ENCODE data around the gene PCSK6.

Gene PCSK6

DNA sequence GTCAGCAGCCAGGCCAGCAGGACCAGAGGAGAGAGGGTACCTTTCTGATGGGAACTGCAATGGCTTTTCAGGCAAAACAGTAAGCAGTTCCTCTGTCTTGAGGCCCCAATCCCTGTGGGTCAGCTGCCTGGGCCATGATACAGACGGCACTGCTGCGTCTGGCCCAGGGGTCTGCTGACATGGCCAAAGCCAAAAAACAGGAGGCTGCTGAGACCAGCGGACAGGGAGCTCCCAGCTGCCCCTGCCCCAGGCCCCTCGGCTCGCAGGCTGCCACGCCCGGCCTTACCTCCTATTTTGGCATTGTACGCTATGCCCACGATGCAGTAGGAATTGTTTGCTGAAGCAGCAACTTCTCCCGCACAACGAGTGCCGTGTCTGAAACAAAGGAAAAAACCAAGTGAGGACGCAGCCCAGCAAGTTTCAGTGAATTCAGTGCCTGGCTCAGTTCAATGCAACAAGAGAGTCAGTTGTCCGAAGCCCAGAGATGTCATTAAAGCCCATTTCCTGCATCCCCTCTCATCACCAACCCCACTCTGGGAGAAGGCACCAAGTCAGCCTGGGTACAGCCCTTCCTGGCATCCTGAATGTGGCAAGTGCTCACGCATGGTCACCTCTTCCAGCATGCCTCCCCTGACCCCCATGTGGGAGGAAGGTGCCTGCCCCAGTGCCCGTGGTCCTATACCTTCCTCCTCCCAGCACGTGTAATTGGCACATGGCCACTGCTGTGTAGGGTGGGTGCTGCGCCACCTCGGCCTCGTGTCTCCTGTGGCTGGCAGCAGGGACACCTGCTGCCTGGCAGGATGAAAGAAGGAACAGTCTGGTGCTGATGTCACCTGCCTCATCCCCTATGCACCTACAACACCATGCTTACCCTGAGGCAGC is 61.7 kb downstream of the PCSK6 start:
- no peak for DNase-seq (ENCODE audit: low spot score)
- H3K23ac ChIP-seq (ENCODE audit: low read depth, low read length, poor library complexity) = peak overlapping the region; percentile 30
- H3K36me3 ChIP-seq (replicated peaks in 1 of 2; ENCODE audit: control insufficient read depth in 2 of 2, insufficient read depth in 2 of 2, low read length in 2 of 2) = peaks cover 0 to 30% of the 10 kb centered on the region in 2 donors
- peak overlapping the region in 1 of 2 donors; percentile 10 for H3K4me3 ChIP-seq (ENCODE audit: low read length in 2 of 2)
- H3K9me3 ChIP-seq (replicated peaks in 1 of 2; ENCODE audit: control insufficient read depth in 2 of 2, insufficient read depth in 1 of 2, low read depth in 1 of 2, low read length in 2 of 2) = no peaks in the 10 kb centered on the region
- no peak overlapping the region for H3K27ac ChIP-seq (replicated peaks; ENCODE audit: low read length)
- H4K91ac ChIP-seq (ENCODE audit: low read depth, low read length, poor library complexity) = no peak overlapping the region
- H2BK5ac ChIP-seq (ENCODE audit: low read length) = no peak overlapping the region
- no peak overlapping the region for H2AFZ ChIP-seq (ENCODE audit: low read length)
- peak overlapping the region; percentile 59 for H2BK12ac ChIP-seq (ENCODE audit: low read length)
- peaks cover 9 to 11% of the 10 kb centered on the region in 2 donors for H3K4me1 ChIP-seq (ENCODE audit: control insufficient read depth in 2 of 2, insufficient read depth in 1 of 2, low read depth in 1 of 2, low read length in 2 of 2)
- H2BK120ac ChIP-seq (ENCODE audit: low read depth, low read length) = no peak overlapping the region
- no peak overlapping the region for H2BK15ac ChIP-seq (ENCODE audit: low read length)
- WGBS, 2 donors (ENCODE audit: extremely low coverage in 2 of 2, insufficient read length in 2 of 2, insufficient replicate concordance in 1 of 2) = no CpG with 5 or more reads among the region's 20 CpGs
- H2AK5ac ChIP-seq (ENCODE audit: low read depth, low read length) = peak overlapping the region; percentile 28
- H3K27me3 ChIP-seq (ENCODE audit: control insufficient read depth in 3 of 3, insufficient read depth in 3 of 3, low read depth in 1 of 3, low read length in 3 of 3) = no peaks in the 10 kb centered on the region
- H4K8ac ChIP-seq (ENCODE audit: low read depth, low read length) = no peak overlapping the region
- H3K14ac ChIP-seq (ENCODE audit: low read length) = no peak overlapping the region
- no peak overlapping the region for H3K4me2 ChIP-seq (ENCODE audit: insufficient read depth, low read length, poor library complexity, severe bottlenecking)
- no peak overlapping the region for H3K9ac ChIP-seq (ENCODE audit: low read depth, low read length, poor library complexity)
- H3K79me1 ChIP-seq (ENCODE audit: low read depth, low read length) = no peaks in the 10 kb centered on the region
- H3K18ac ChIP-seq (ENCODE audit: low read length) = peak overlapping the region; percentile 35
- no peak overlapping the region for H3K4ac ChIP-seq (ENCODE audit: low read length)

GRCh38 chr15:101426761-101427333 is 62.7 kb downstream of the PCSK6 start:
- no peak overlapping the region for H4K91ac ChIP-seq (ENCODE audit: low read depth, low read length, poor library complexity)
- no CpG with 5 or more reads among the region's 17 CpGs for WGBS, 2 donors (ENCODE audit: extremely low coverage in 2 of 2, insufficient read length in 2 of 2, insufficient replicate concordance in 1 of 2)
- peaks cover 9 to 11% of the 10 kb centered on the region in 2 donors for H3K4me1 ChIP-seq (ENCODE audit: control insufficient read depth in 2 of 2, insufficient read depth in 1 of 2, low read depth in 1 of 2, low read length in 2 of 2)
- H3K36me3 ChIP-seq (replicated peaks in 1 of 2; ENCODE audit: control insufficient read depth in 2 of 2, insufficient read depth in 2 of 2, low read length in 2 of 2) = peaks cover 0 to 28% of the 10 kb centered on the region in 2 donors
- H3K27ac ChIP-seq (replicated peaks; ENCODE audit: low read length) = no peak overlapping the region
- no peak overlapping the region for H2BK15ac ChIP-seq (ENCODE audit: low read length)
- no peak for DNase-seq (ENCODE audit: low spot score)
- H3K4ac ChIP-seq (ENCODE audit: low read length) = no peak overlapping the region
- H2AK5ac ChIP-seq (ENCODE audit: low read depth, low read length) = no peak overlapping the region
- no peaks in the 10 kb centered on the region for H3K79me1 ChIP-seq (ENCODE audit: low read depth, low read length)
- no peak overlapping the region for H3K4me2 ChIP-seq (ENCODE audit: insufficient read depth, low read length, poor library complexity, severe bottlenecking)
- no peak overlapping the region for H2BK120ac ChIP-seq (ENCODE audit: low read depth, low read length)
- H3K9ac ChIP-seq (ENCODE audit: low read depth, low read length, poor library complexity) = no peak overlapping the region
- peak overlapping the region; percentile 70 for H3K18ac ChIP-seq (ENCODE audit: low read length)
- no peak overlapping the region for H4K8ac ChIP-seq (ENCODE audit: low read depth, low read length)
- H3K14ac ChIP-seq (ENCODE audit: low read length) = no peak overlapping the region
- no peak overlapping the region for H2BK5ac ChIP-seq (ENCODE audit: low read length)
- H3K27me3 ChIP-seq (ENCODE audit: control insufficient read depth in 3 of 3, insufficient read depth in 3 of 3, low read depth in 1 of 3, low read length in 3 of 3) = no peaks in the 10 kb centered on the region
- H2AFZ ChIP-seq (ENCODE audit: low read length) = no peak overlapping the region
- no peaks in the 10 kb centered on the region for H3K9me3 ChIP-seq (replicated peaks in 1 of 2; ENCODE audit: control insufficient read depth in 2 of 2, insufficient read depth in 1 of 2, low read depth in 1 of 2, low read length in 2 of 2)
- H3K23ac ChIP-seq (ENCODE audit: low read depth, low read length, poor library complexity) = peak overlapping the region; percentile 3
- H3K4me3 ChIP-seq (ENCODE audit: low read length in 2 of 2) = no peak overlapping the region
- no peak overlapping the region for H2BK12ac ChIP-seq (ENCODE audit: low read length)

DNA sequence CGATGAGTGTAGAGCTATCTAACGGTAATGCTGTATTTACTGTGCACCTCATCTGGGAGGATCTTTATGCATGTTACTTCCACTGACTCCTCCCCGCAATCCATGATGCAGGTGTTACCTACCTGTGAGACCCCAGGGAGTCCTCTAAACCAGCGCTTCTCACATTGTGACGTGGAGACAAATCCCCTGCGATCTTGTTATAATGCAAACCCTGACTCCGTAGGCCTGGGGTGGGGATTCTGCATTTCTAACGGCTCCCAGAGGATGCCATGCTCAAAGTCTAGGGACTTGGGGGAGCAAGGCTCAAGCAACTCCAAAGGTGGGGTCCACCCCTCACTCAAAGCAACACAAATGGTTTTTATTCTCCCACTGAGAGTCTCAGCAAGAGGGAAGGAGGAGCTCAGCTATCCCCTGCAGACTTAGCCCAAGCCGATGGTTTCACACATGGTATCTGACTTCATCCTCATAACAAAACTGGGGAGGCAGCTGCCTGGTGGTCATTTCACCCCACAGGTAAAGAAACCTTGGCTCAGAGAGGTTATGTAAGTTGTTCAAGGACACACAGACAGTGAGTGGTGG is 63.6 kb downstream of the PCSK6 start:
- Histone ChIP-seq H4K8ac (ENCODE audit: low read depth, low read length) (no peak overlapping the region), H3K9me3 (replicated peaks in 1 of 2; ENCODE audit: control insufficient read depth in 2 of 2, insufficient read depth in 1 of 2, low read depth in 1 of 2, low read length in 2 of 2) (no peaks in the 10 kb centered on the region), H3K9ac (ENCODE audit: low read depth, low read length, poor library complexity) (no peak overlapping the region), H3K18ac (ENCODE audit: low read length) (no peak overlapping the region), H3K4me3 (ENCODE audit: low read length in 2 of 2) (no peak overlapping the region), H2BK5ac (ENCODE audit: low read length) (no peak overlapping the region), H2BK12ac (ENCODE audit: low read length) (no peak overlapping the region), H3K23ac (ENCODE audit: low read depth, low read length, poor library complexity) (no peak overlapping the region), H3K27ac (replicated peaks; ENCODE audit: low read length) (no peak overlapping the region), H3K36me3 (replicated peaks in 1 of 2; ENCODE audit: control insufficient read depth in 2 of 2, insufficient read depth in 2 of 2, low read length in 2 of 2) (peaks cover 0 to 23% of the 10 kb centered on the region in 2 donors), H4K91ac (ENCODE audit: low read depth, low read length, poor library complexity) (no peak overlapping the region), H3K4ac (ENCODE audit: low read length) (no peak overlapping the region), H3K4me1 (ENCODE audit: control insufficient read depth in 2 of 2, insufficient read depth in 1 of 2, low read depth in 1 of 2, low read length in 2 of 2) (peaks cover 9 to 11% of the 10 kb centered on the region in 2 donors), H3K79me1 (ENCODE audit: low read depth, low read length) (no peaks in the 10 kb centered on the region), H3K27me3 (ENCODE audit: control insufficient read depth in 3 of 3, insufficient read depth in 3 of 3, low read depth in 1 of 3, low read length in 3 of 3) (no peaks in the 10 kb centered on the region), H2AK5ac (ENCODE audit: low read depth, low read length) (no peak overlapping the region), H2BK15ac (ENCODE audit: low read length) (no peak overlapping the region), H3K4me2 (ENCODE audit: insufficient read depth, low read length, poor library complexity, severe bottlenecking) (no peak overlapping the region), H2AFZ (ENCODE audit: low read length) (no peak overlapping the region), H3K14ac (ENCODE audit: low read length) (no peak overlapping the region), H2BK120ac (ENCODE audit: low read depth, low read length) (no peak overlapping the region)
- DNase-seq (ENCODE audit: low spot score) = no peak
- no CpG with 5 or more reads among the region's 9 CpGs for WGBS, 2 donors (ENCODE audit: extremely low coverage in 2 of 2, insufficient read length in 2 of 2, insufficient replicate concordance in 1 of 2)

- H2BK120ac ChIP-seq (ENCODE audit: low read depth, low read length) = no peak overlapping the region
- no CpG with 5 or more reads among the region's 7 CpGs for WGBS, 2 donors (ENCODE audit: extremely low coverage in 2 of 2, insufficient read length in 2 of 2, insufficient replicate concordance in 1 of 2)
Measured at GRCh38 chr15:101424984-101425383, 64.5 kb downstream of the PCSK6 start.

More at GRCh38 chr15:101424984-101425383, 64.5 kb downstream of the PCSK6 start:
- Histone ChIP-seq H3K9me3 (replicated peaks in 1 of 2; ENCODE audit: control insufficient read depth in 2 of 2, insufficient read depth in 1 of 2, low read depth in 1 of 2, low read length in 2 of 2) (no peaks in the 10 kb centered on the region), H3K36me3 (replicated peaks in 1 of 2; ENCODE audit: control insufficient read depth in 2 of 2, insufficient read depth in 2 of 2, low read length in 2 of 2) (peaks cover 0 to 23% of the 10 kb centered on the region in 2 donors), H2AK5ac (ENCODE audit: low read depth, low read length) (no peak overlapping the region), H2BK5ac (ENCODE audit: low read length) (no peak overlapping the region), H4K91ac (ENCODE audit: low read depth, low read length, poor library complexity) (no peak overlapping the region), H3K14ac (ENCODE audit: low read length) (no peak overlapping the region), H3K27me3 (ENCODE audit: control insufficient read depth in 3 of 3, insufficient read depth in 3 of 3, low read depth in 1 of 3, low read length in 3 of 3) (no peaks in the 10 kb centered on the region), H3K79me1 (ENCODE audit: low read depth, low read length) (no peaks in the 10 kb centered on the region), H3K4ac (ENCODE audit: low read length) (no peak overlapping the region), H3K4me2 (ENCODE audit: insufficient read depth, low read length, poor library complexity, severe bottlenecking) (no peak overlapping the region), H3K27ac (replicated peaks; ENCODE audit: low read length) (no peak overlapping the region), H3K18ac (ENCODE audit: low read length) (peak overlapping the region; percentile 61), H3K23ac (ENCODE audit: low read depth, low read length, poor library complexity) (peak overlapping the region; percentile 29), H2AFZ (ENCODE audit: low read length) (no peak overlapping the region), H3K4me1 (ENCODE audit: control insufficient read depth in 2 of 2, insufficient read depth in 1 of 2, low read depth in 1 of 2, low read length in 2 of 2) (peaks cover 9 to 11% of the 10 kb centered on the region in 2 donors), H3K4me3 (ENCODE audit: low read length in 2 of 2) (no peak overlapping the region), H4K8ac (ENCODE audit: low read depth, low read length) (no peak overlapping the region), H3K9ac (ENCODE audit: low read depth, low read length, poor library complexity) (no peak overlapping the region), H2BK12ac (ENCODE audit: low read length) (peak overlapping the region; percentile 76), H2BK15ac (ENCODE audit: low read length) (peak overlapping the region; percentile 61)
- no peak for DNase-seq (ENCODE audit: low spot score)
